ENCODE measurements around the gene PLLP. TPM values are rescaled to one million over a fixed set of nuclear protein-coding genes. Genes with fewer than 3 reads are reported as not detected.
A peak's percentile ranks its signal among the peaks of the same experiment; 100 is the strongest.

The PLLP gene
- total and polyA plus RNA-seq, 11 donors: 2.0 to 14.8 (median 2.8) TPM

DNA sequence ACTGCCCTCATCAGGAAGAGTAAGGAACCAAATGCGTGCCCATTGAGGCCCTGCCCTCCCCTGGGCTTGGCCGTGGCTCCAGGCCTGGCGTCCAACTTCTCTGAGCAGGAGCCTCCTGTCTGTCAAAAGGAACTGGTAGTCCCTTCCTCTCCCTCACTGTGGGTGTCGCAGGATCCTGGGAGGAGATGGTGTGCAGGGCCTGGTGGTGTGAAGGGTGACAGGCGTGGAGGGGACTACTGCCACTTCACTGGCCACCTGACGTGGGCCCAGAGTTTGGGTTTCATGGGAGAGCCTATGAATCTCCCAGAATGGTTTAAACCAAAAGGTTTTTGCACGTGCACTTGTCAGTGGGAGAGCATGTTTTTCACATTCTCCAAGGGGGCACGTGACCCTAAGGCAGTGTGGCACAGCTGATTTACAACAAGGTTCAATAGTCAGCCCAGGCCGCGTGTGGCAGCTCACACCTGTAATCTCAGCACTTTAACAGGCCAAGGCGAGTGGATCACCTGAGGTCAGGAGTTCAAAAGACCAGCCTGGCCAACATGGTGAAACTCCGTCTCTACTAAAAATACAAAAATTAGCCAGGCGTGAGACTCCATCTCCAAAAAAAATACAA, 26.9 kb downstream of the PLLP start:
- Histone ChIP-seq H3K4me3 (no peak overlapping the region), H3K9me3 (no peaks in the 10 kb centered on the region), H3K27me3 (no peaks in the 10 kb centered on the region), H3K4me1 (peaks cover 0 to 16% (median 5%) of the 10 kb centered on the region in 12 donors), H3K36me3 (peaks cover 0 to 46% (median 40%) of the 10 kb centered on the region in 9 donors), H3K27ac (no peak overlapping the region)
- WGBS, 4 donors: 87 to 92% (median 89%) methylated on average over 12 to 13 of the region's 13 CpGs
- DNase-seq (peak in 2 of 5 donors; percentile 13 to 40), ATAC-seq (no peak)
- no peak for TF ChIP-seq POLR2A (IDR thresholded peaks at IDR 0.05)
- TF ChIP-seq, protein P1, sequence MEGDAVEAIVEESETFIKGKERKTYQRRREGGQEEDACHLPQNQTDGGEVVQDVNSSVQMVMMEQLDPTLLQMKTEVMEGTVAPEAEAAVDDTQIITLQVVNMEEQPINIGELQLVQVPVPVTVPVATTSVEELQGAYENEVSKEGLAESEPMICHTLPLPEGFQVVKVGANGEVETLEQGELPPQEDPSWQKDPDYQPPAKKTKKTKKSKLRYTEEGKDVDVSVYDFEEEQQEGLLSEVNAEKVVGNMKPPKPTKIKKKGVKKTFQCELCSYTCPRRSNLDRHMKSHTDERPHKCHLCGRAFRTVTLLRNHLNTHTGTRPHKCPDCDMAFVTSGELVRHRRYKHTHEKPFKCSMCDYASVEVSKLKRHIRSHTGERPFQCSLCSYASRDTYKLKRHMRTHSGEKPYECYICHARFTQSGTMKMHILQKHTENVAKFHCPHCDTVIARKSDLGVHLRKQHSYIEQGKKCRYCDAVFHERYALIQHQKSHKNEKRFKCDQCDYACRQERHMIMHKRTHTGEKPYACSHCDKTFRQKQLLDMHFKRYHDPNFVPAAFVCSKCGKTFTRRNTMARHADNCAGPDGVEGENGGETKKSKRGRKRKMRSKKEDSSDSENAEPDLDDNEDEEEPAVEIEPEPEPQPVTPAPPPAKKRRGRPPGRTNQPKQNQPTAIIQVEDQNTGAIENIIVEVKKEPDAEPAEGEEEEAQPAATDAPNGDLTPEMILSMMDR (IDR thresholded peaks at IDR 0.05): no peak
- intact Hi-C loops (cut with DNase I): no loop called here

DNA sequence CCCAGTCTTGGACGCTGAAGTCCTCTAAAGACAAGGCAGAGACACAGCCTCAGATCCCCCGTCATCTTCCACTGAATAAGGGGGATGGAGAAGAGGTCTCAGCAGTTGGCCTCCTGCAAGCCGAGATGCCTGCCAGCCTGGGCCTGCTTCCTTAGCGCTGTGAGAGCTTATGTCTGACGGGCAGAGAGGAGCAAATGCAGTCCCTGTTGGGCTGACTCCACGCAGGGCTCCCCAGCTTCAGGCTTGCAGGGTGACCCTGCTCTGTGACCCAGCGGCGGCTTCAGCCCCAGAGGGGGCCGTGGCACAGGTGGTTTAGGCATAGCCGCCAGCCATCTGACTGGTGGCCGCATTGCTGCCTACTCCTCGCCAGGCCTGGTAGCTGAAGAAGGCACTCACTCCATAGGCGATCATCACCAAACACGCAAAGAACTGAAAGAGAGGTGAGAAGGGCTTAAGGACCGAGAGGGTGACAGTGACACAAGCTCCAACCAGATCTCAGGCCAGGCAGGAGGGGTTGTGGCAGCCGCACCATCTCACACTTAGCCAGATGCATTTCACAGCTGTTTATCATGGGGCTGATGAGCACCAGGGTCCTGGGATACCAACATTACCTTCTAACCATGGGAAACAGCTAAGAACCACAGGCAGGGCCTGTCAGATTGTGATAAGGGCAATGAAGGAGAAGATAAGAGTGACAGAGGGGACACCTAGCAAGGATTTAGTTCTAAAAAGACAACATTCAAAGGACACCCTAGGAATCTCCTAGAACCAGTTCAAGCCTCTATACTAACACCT, 27.7 kb downstream of the PLLP start:
- no peak overlapping the region for H3K4me3 ChIP-seq
- TF ChIP-seq, protein P1 (IDR thresholded peaks at IDR 0.05): no peak
- no peak for TF ChIP-seq POLR2A (IDR thresholded peaks at IDR 0.05)
- peak in 1 of 5 donors; percentile 58 for DNase-seq
- no peak overlapping the region for H3K27ac ChIP-seq
- no peaks in the 10 kb centered on the region for H3K27me3 ChIP-seq
- peaks cover 0 to 54% (median 47%) of the 10 kb centered on the region in 9 donors for H3K36me3 ChIP-seq
- peak in 1 of 4 donors; percentile 8 for ATAC-seq
- H3K4me1 ChIP-seq: peaks cover 0 to 16% (median 5%) of the 10 kb centered on the region in 12 donors
- no peaks in the 10 kb centered on the region for H3K9me3 ChIP-seq
- WGBS, 4 donors: 85 to 89% (median 87%) methylated on average over 10 to 16 of the region's 16 CpGs
- intact Hi-C loops (cut with DNase I): no loop called here

DNA sequence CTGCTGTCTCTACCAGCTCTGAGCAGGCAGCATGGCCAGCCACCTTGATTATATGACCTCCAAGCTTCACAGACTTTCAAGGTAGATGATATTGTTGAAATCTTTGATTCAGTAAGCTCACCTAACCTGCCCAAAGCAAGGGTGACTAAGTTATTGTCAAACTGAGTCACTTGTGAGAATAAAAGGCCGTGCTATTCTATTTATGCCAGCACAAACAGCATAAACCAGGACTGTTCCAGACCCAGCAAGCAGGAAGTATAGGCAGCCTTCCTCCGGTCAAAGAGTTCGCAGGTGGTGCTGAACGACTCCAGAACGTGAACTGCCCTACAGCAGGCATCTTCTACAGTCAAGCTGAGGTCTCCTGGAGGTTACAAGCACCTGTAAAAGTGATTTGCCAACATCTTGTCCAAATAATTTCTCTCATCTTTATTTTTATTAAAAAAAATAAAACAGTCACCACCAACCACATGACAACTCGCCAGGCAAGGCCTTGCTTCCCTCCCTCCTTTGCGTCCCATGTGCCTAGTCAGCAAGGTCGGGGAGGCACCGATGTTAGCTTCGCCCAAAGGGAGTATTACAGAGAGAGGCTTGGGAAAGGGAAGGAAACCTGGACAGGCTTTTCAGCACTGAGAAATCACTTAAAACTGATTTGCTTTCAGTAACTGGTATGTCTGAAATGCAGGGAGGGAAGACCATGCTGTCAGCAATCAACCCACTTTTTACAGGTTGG, 28.6 kb downstream of the PLLP start:
- Histone ChIP-seq H3K36me3 (peaks cover 0 to 63% (median 57%) of the 10 kb centered on the region in 9 donors), H3K27me3 (no peaks in the 10 kb centered on the region)
- DNase-seq: peak in 1 of 5 donors; percentile 13

More for the DNA sequence above, 28.6 kb downstream of the PLLP start:
- Histone ChIP-seq H3K4me1 (peaks cover 0 to 11% (median 5%) of the 10 kb centered on the region in 12 donors), H3K27ac (no peak overlapping the region), H3K9me3 (no peaks in the 10 kb centered on the region), H3K4me3 (no peak overlapping the region)
- WGBS, 4 donors: 85 to 92% (median 88%) methylated on average over 10 of the region's 10 CpGs
- ATAC-seq: no peak
- TF ChIP-seq POLR2A (IDR thresholded peaks at IDR 0.05): no peak
- TF ChIP-seq, protein P1 (IDR thresholded peaks at IDR 0.05): no peak
- intact Hi-C loops (cut with DNase I): no loop called here
